ENCODE data around the gene STAU1.
"Not testable (repeated sequence)": the region's sequence is repeated elsewhere in the genome, so short reads cannot be mapped to it uniquely, and the experiment has no call there.

Gene STAU1

DNA sequence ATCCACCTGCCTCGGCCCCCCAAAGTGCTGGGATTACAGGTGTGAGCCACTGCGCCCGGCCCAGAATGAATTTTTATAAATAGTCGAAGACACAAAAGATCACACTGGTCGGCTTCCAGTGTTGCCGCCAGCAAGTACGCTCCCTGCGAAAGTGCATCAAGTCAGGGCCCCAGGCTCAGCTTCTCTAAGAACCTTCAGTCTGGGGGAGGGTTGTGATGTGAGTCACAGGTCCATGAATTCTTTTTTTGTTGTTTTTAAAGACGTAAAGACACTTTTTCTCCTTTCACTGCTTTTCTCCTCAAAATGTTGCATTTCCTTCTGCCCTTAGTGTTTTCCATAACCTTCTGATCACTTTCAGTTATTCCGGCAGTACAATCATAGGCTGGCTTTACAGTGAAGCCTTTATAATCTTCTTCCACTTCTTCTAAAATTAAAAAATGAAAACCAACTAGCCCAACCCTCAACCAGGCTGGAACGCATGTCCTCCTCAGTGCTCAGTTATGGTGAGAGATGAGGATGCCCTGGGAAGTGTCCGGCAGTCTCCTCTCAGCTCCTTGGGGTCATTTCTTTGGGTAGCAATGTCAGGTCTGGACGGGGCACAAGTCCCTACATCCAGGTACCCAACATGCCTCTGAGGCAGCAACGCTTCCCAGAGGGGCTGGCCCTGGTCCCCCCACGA, 75.4 kb downstream of the STAU1 start:
- DNase-seq: no peak

DNA sequence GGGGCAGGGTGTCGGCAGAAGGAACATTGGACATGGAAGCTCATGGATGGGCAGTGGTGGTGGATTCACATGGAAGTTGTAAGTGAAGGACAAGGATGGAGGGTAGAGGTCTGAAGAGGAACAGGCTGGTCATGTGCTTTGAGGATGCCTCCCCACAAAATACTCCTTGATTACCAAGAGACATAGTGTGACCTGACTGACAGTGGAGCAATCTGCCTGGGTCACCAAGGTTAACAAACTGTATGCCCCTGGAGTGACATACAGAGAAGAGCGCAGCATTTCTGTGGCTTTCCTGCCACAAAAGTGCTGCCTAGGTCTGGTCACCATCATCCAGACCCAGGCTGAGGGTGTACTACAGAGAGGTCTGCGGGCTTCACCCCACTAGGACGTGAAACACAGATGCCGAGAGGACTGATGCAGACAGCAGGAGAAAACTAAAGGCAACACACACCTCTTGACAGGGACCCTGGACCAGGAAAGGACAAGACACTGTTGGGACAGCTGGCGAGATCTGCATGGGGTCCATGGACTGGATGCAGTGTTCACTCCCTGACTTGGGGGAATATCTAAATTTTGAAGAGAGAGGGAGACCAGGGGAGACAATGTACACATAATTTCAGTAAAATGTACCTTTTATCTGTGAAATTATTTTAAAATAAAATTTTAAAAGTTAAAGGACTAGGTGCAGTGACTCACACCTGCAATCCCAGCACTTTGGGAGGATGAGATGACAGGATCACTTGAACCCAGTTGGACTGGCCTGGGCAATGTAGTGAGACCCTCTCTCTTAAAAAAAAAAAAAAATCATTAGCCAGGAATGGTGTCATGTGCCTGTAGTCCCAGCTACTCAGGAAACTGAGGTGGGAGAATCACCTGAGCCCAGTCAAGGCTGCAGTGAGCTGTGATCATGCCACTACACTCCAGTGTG, 77.1 kb downstream of the STAU1 start:
- no peak for DNase-seq

DNA sequence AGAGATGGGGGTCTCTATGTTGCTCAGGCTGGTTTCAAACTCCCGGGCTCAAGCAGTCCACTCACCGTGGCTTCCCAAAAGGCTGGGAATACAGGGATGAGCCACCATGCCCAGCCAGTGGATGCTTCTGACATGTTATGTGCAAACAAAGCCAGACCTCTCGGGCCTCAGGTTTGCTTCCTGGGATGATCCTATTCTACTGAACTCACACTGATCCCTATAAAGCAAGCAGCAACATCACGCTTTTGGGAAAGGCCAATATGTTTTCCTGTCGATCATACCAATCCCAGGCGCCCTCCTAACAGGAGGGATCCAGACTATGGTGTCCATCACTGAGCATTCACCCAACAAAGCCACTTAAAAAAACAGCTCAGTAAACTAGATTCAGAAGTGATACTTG, 81.8 kb downstream of the STAU1 start:
- no peak for DNase-seq

DNA sequence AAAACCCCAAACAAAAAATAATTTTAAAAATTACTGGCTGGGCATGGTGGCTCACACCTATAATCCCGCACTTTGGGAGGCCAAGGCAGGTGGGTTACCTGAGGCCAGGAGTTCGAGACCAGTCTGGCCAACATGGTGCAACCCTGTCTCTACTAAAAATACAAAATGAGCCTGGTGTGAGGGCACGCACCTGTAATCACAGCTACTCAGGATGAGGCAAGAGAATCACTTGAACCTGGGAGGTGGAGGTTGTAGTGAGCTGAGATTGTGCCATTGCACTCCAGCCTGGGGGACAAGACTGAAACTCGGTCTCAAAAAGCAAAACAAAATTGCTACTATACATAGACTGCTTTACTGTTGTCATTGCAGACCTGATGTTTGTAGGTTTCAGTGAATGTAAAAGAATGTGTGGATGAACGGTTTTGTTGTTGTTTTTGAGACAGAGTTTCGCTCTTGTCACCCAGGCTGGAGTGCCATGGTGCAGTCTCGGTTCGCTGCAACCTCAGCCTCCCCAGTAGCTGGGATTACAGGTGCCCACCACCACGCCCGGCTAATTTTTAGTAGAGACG, 83.1 kb downstream of the STAU1 start:
- not testable (repeated sequence) for DNase-seq

DNA sequence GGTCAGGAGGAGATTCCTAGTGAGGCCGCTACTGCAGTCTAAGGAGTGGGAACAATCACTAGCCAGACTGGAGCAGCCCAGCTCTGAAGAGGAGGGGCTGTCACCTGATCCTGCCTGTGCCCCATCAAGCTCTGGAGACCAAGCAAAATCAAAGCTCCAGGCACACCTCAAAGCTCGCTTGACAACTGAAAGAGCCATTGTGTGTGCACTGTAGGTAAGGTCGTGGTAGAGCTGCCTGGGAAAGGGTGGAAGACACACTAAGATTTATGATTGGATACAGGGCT, 83.8 kb downstream of the STAU1 start:
- no peak for DNase-seq

DNA sequence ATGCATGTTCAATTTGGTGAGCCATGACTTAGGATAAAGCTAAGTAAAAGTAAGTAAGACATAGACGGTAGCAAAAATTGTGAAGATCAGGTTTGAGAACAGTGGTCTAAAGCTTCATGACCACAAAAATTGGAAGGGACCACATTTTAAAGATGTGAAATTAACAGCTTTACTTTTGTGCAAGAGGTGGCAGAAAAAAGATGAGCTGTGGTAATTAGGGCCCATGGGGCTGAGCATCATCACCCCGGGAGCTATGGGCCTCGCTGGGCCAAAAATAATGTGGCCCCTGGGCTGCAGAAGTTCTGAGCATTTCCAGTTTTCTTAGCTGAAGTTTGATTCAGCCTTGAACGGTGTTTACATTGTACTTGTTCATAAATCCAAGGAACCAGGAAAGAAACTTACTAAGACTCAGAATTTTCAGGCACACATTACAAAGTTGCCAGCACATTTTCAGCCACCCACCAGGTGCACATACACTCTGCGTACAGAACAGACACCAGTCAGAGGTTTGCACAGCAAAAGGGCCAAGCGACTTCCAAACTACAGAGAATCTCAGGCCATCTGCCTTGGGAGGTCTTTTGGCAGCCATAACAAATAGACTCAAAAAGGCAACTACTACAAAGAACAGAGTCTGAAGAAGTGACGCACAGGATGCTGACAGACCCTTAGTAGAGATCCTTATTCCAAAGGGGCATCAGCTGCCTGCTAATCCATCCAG, 84.3 kb downstream of the STAU1 start:
- DNase-seq: no peak

DNA sequence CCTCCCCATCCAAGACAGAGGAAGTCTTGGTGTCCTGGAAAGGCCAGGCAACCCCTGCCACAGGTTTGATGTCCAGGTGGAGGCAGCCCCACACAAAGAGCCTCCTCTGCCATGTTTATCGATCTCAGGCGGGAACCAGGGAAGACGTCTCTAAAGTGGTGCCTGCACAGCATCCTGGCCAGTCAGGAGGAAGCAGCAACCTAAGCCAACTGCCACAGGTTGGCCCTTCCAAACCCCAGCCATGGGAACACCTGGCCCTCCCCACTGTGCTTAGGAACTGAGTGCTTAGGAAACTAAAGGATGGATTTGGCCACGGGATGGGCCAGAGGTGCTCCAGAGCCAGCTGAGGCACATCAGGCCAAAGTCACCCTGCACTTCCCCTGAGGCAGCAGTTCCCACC, 85.1 kb downstream of the STAU1 start:
- DNase-seq: no peak

DNA sequence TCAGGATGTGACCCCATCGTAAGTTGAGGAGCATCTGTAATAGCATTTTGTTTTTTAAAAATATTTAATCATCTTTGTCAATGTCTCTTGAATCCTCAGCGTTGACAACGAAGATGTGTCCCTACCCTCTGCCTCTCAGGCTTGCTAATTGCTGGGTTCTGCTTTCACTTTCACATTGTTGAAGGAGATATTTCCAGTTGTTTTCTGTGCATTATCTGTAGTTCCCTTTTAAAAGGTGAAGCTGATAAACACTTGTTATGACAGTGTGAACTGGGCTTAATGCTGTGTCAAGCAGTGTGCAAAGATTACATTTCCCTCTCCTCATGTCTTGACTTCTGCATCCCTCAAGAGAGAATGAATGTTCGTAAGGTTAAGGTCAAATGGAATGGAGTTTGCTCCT, 87.2 kb downstream of the STAU1 start:
- no peak for DNase-seq

DNA sequence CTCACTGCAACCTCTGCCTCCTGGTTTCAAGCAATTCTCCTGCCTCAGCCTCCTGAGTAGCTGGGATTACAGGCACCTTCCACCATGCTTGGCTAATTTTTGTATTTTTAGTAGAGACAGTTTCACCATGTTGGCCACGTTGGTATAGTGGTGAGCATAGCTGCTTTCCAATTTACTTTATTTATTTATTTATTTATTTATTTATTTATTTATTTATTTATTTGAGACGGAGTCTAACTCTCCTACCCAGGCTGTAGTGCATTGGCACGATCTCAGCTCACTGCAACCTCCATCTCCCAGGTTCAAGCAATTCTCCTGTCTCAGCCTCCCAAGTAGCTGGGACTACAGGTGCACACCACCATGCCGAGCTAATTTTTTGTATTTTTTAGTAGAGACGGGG, 87.8 kb downstream of the STAU1 start:
- DNase-seq: not testable (repeated sequence)

DNA sequence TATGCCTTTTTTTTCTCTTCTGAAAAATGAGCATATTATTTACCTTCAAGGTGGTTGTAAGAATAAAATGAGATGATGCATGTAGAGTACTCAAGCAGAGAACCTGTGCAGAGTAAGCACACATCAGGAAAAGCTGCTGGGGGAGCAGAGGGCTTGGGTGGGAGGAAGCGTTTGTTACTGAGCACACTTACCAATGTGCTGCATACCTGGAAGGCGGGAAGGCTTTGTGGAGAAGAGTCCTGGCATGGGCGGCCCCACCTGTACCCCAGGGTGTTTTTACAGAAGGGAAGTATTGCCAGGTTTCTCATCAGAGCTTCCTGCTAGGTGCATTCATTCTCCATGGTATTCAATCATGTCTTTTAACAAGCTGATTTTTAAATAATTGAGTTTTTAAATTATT, 89.1 kb downstream of the STAU1 start:
- no peak for DNase-seq

DNA sequence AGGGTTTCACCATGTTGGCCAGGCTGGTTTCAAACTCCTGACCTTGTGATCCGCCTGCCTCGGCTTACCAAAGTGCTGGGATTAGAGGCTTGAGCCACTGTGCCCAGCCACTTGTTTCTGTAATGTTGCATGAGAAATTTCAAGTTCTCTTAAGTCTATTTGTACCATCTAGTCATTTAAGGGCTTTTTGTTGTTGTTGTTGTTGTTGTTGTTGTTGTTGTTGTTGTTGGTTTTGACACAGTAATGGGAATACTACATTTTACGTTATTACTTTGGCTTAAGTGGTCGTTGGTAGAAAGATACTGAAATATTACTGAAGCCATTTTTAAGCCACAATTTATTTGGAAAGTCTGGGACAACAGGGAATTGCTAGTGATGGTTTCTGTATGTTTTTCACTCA, 90.0 kb downstream of the STAU1 start:
- DNase-seq: no peak

DNA sequence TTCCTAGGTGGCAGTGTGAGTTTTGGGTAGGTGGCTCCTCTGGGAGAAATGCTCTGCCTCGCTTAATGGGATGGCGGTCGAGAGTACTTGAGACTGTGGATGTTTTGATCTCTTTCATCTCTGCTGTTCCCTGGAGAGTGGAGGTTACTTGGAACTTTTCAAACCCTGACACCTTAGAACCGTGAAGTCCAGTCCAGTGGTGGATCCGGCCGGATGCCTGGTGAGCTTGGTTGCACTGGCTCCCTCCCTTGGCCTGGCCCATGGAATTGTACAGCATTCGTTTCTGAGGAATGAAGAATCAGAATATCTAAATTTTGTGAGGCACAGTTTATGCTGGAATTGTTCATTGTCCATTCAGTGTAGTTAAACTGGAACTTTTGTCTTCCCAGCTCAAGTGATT, 91.0 kb downstream of the STAU1 start:
- no peak for DNase-seq

DNA sequence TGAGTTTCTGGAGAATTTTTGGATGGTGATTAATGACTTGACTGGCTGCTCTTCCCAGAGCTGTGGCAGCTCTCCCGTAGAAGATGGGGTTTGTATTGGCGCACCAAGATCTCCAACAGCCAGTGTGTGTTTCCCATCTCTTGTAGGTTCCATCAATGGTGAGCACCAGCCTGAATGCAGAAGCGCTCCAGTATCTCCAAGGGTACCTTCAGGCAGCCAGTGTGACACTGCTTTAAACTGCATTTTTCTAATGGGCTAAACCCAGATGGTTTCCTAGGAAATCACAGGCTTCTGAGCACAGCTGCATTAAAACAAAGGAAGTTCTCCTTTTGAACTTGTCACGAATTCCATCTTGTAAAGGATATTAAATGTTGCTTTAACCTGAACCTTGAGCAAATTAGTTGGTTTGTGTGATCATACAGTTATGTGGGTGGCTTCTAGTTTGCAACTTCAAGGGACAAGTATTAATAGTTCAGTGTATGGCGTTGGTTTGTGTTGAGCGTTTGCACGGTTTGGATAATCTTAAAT, 91.9 kb downstream of the STAU1 start:
- DNase-seq: no peak

DNA sequence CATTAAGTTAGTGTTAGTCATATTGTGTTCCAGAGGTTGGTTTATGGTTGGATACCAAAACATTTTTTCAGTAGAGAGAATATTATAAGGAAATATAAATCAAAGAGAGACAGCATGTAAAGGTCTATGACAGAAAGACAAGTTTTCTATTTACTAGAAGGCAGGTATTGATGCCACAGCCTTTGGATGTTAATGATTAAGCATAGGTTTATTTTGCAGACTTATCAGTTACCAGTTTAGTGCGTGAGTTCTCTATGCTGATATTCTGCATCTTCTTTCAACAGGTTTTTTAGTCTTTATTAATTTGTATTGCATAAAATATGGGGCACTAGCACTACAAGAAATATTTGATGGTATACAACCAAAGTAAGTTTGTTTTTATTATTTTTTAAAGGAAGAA, 96.4 kb downstream of the STAU1 start:
- no peak for DNase-seq

DNA sequence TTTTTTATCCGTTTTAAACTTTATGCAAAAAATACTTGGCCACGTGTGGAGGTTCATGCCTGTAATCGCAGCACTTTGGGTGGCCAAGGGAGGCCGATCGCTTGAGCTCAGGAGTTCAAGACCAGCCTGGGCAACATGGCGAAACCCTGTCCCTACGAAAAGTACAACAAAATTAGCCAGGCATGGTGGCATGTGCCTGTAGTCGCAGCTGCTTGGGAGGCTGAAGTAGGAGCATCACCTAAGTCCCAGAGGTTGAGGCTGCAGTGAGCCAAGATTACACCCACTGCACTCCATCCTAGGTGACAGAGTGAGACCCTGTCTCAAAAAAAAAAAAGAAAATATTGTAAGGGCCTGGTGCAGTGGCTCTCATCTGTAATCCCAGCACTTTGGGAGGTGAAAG, 97.0 kb downstream of the STAU1 start:
- no peak for DNase-seq

DNA sequence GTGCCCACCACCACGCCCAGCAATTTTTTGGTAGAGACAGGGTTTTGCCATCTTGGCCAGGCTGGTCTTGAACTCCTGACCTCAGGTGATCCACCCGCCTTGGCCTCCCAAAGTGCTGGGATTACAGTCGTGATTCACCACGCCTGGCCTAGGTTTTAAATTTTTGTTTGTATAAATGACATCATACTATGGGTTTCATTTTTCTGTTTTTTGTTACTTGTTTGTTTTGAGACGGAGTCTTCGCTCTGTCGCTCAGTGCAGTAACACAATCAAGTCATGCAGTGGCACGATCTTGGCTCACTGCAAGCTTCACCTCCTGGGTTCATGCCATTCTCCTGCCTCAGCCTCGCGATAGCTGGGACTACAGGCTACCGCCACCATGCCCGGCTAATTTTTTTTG, 105.8 kb downstream of the STAU1 start:
- DNase-seq: not testable (repeated sequence)

DNA sequence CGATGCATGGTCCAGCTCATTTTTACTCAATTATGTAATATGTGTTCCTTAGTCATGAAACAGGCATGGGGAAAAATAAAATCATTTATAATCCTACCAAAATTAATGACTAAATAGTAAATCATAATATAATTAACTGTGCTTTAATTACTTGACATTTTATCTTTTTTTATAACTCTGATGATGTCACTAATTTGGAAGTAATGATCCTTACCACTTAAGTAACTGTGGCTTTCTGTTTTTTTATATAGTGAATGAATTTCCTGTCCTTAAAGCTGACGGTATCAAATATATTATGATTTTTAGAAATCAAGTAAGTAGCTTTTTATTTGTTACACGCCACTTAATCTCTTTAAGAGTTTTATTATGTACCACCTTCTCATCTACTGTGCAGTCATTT, 109.8 kb downstream of the STAU1 start:
- no peak for DNase-seq

DNA sequence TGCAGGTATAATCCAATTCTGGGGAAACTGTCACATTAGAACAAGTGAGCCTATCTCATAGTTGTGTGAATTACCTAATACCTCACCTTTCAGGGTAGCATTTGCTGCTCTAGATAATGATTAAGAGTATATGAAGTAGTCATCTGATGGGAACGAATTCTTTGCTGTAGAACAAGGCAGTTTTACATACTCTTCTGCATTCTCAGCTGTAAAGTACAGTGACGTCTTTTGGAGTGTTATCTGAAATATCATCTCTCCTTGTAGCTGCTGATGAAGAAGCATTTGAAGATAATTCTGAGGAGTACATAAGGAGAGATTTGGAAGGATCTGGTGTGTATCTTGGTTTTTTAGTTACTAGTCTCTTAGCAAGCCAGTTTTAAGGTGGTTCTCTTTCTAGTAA, 113.6 kb downstream of the STAU1 start:
- DNase-seq: no peak
